HG02973 (cell line): ENCODE results near the gene OR6Y1.

Experiments
- ATAC-seq: cut with Tn5 transposase; IDR thresholded peaks from one replicate; pipeline ENCODE4 v1.9.1; 2021; ENCODE audit warnings: moderate library complexity; ENCODE audit not compliant: unreplicated experiment

OR6Y1 gene, protein sequence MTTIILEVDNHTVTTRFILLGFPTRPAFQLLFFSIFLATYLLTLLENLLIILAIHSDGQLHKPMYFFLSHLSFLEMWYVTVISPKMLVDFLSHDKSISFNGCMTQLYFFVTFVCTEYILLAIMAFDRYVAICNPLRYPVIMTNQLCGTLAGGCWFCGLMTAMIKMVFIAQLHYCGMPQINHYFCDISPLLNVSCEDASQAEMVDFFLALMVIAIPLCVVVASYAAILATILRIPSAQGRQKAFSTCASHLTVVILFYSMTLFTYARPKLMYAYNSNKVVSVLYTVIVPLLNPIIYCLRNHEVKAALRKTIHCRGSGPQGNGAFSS

DNA sequence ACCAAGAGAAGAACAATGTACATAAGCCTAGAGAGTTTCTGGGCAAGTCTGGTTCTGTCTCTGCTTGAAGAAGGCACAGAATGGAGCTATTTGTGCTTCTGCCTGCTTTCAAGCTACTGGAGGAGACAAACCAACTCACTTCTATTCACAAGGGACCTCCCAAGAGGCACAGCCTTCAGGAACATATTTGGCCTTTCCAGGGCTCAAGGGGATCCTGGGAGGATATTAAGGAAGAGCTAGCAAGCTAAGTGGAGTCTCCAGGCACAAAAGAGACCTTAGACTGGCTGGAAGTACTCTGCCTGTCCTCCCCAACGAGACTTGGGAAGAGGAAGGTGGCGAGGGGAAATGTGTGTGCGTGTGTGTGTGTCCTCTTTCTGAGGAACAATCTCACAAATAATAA lies at the start of gene OR6Y1:
Gene OR6Y1, minus strand, starts transcription at position 54 of the 400 bp plus-strand sequence. CDS start 6,300 bp downstream, outside the sequence.
- no peak for ATAC-seq

DNA sequence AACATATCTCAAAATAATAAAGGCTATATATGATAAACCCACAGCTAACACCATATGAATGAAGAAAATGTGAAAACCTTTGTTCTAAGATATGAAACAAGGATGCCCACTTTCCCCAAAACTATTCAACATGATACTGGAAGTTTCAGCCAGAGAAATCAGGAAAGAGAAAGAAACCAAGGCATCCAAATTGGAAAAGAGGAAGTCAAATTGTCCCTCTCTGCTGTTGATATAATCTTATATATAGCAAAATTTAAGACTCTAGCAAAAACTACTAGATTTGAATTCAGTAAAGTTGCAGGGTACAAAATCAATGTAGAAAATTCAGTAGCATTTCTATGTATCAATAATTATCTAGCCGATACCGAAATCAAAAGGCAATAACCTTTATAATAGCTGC lies 46.5 kb upstream of the OR6Y1 start:
- no peak for ATAC-seq

DNA sequence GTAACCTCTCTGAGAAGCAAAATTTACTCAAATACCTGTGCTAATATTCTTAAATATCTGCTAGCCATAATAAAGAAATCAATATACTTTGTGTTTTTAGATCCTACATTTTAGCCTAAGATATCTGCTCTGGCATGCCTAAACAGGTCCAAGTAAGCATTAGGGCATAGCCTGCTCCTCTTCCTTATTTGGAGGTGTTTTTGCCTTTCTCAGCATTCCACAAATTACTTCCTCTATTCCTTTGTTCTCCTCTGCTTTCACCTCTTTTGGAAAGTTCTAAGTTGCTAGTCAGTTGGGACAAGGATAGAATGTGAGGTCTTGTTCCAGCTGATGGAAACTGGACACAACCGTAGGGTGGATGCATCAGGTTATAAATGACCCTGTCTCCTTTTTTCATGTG lies 32.7 kb upstream of the OR6Y1 start:
- ATAC-seq = no peak

DNA sequence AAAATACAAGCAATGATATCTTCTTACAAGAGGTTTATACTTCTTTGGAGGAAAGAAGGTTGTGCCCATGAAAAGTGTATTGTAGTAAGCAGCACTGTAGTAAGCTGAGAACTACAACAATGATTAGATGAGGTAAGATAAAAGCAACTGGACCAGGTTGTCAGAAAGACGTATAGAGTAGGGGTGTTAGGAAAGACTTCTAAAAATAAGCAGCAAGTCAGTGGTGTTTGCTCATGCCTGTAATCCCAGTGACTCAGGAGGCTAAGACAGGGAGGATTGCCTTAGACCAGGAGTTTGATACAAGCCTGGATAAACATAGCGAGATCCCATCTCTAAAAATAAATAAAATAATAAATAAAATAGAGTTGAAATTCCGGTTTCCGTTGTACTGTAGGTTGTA lies 29.8 kb upstream of the OR6Y1 start:
- no peak for ATAC-seq

DNA sequence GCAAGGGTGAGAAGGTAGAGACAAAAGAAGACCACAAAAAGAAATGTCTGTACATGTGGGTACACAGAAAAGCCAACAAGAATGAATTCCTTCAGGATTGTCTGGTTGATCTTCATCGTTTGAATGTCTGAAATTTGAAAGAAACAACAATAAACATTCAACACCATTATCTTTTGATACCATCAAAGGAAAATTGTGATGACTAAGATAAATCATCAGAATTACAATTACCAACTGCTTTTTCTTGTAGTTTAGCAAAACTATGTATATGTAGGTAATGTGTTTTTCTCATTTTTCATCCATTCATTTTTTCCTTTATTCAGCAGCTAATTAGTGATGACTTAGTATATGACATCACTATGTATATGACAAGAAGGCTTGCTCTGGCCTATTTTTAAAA lies 25.5 kb upstream of the OR6Y1 start, which contains the start of gene OR10X1:
Gene OR10X1, minus strand, starts transcription at position 167 of the 400 bp plus-strand sequence. Its CDS starts 0 bp downstream, at position 167.
- no peak for ATAC-seq

DNA sequence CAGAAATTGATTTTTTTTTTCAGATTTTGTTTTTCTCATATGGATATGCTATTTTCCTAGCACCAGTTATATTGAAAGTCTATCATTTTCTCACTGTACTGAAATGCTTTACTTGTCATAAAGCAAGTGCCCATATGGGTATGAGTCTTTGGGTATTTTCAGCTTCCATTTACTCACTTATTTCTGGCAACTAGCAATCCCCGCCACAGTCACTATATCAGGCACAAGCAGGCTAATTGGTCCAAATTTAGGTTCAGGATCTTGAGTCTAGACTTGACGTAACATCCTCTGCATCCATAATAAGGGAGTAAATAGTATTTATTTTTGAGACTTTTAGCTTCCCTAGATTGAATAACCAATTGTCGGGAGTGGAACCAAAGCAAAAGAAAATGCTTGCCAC lies 23.4 kb upstream of the OR6Y1 start:
- ATAC-seq = no peak

DNA sequence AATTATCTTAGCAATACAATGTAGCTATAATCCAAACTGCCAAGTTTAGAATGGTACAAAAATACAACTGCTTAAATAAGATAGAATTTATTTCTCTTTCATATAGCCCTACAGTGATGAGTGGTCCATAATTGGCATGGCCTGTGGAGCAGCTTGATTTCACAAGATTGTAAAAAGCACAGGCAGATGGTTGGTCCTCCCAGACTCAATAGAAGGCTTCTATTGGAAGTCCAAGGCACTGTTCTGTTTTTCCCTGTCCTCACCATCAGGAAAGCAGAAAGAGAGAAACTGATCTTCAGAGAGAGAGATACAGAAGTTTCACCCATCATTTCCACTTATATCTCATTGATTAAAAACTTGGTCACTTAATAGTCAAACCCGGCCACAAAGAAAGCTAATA lies 18.0 kb upstream of the OR6Y1 start:
- ATAC-seq = no peak

DNA sequence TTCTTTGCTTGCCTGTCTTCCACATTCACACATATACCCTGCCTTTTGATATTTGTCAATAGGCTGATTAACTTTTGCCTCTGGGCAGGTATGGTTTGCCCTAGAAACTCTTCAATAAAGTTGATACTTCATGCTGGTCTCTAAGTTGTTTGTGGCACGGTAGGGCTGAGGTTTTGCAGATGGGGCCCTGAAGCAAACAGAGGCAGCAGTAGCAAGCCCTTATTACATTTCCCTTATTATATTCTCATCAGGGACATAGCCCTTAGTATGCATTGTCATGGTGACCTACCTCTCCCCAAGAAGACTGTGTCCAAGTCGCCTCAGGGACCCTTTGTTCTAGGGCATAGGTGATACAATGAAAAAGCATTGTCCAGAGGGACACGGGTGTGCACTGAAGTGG lies 16.3 kb upstream of the OR6Y1 start, which contains the start of gene OR6P1:
Gene OR6P1, minus strand, starts transcription at position 101 of the 400 bp plus-strand sequence. CDS start 6,976 bp downstream, outside the sequence.
- no peak for ATAC-seq

DNA sequence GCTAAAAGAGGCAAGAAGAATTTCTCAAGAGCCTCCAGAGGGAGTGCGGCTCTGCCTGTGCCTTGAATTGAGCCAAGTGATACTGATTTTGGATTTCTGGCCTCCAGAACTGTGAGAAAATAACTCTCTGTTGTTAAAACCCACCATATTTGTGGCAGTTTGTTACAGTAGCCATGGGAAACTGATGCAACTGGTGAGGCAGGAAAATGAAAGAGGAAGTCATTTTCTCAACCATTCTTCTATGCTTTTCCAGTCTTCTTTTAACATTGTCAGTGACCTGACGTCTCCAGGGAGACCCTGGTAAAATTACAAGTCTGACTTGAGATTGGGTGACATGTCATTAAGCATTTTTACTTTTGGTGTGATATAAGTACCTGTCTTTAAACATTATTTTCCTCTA lies 10.4 kb upstream of the OR6Y1 start:
- ATAC-seq = no peak

DNA sequence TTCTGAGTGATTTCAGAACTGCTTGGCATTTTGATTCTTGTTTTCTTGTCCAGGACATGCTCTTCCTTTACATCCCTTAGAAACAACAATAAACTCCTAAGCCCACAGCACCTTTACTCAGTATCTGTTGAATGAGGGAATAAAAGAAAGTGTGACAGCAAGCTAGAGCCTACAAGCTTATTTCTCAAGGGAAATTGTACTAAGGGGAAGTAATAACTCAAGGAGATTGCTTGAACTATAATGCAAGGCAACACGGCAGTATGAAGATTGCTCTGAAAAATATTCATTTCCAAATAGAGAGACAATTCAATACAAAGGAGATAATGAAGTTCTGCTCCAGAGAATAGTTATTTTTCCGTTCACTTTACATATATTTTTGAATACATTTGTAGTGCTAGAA lies 9.6 kb upstream of the OR6Y1 start:
- no peak for ATAC-seq

DNA sequence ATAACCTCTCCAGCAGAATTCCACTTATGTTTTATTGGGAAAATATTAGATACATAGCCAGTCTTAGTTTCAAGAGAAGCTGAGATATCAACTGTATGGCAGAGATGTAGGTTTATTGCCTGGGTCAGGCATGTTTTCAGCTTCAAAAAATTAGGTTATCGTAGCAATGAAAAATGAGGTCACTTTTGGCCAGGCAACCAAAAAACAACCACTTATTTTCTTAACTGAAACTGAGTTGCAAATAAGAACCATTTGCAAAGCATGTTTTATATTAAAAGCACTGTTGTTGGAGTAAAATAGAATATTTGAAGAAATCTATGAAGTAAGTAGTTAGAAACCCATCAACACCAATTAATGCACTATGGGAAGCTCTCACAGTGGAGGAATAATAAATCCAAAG lies 5.5 kb upstream of the OR6Y1 start:
- ATAC-seq = no peak

DNA sequence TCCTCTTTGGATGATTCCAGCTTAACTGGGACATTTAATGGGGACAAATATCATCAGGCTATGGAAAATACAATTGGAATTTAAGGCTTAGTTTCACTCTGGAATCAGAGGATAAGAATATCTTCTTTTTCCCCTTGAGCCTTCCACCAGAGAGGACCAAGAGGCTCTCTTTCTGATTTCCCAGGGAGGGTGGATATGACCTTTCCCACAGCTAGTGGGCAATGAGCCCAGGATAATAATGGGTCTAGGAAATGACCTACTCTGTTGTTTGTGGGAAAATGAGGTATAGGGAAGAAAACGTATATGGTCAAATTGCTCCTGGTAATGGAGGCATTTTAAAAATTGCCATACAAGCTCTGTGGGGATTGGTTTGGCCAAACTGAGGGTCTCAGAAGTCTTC lies 1.9 kb downstream of the OR6Y1 start:
- no peak for ATAC-seq

DNA sequence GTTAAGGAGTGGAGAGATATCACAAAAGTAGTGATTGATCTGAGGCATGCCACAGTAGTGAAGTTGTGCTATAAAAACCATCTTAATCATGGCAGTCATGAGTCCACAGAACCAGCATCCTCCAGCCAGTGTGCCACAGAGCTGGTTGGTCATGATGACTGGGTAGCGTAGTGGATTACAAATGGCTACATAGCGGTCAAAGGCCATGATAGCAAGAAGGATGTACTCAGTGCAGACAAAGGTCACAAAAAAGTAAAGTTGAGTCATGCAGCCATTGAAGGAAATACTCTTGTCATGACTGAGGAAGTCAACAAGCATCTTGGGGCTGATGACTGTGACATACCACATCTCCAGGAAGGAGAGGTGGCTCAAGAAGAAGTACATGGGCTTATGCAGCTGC lies 6.7 kb downstream of the OR6Y1 start:
- no peak for ATAC-seq

DNA sequence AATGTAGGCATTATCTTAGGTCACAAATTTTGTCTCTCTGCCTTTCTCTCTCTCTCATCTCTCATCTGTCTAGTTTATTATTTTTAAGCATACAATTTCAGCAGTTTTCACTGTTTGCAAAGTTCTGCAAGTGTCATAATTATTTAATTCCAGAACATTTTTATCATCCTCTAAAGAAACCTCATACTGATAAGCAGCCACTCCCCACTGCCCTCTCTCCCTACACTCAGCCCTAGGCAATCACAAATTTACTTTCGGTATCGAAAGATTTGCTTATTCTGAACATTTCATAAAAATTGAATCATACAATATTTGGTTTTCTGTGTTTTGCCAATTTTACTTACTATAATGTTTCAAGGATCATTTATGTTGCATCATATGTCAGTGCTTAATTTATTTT lies 16.6 kb downstream of the OR6Y1 start:
- ATAC-seq = no peak

DNA sequence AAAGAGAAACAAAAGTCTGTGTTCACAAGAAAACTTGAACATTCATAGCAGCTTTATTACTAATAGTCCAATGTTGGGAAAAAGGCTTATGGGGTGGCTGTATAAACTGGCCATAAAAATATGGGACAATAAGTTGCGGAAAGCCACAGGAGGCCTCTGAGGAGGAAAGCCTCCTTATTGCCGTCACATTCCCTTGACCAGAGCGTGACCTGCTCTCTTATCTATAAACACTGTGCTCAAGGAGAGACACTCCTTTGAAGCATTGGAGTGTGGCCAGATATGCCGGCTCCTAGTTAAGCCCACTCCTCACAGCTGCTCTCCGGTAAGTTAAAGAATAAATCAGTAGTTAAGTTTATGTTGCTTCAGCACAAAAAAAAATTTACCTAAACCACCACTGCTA lies 19.7 kb downstream of the OR6Y1 start:
- no peak for ATAC-seq

DNA sequence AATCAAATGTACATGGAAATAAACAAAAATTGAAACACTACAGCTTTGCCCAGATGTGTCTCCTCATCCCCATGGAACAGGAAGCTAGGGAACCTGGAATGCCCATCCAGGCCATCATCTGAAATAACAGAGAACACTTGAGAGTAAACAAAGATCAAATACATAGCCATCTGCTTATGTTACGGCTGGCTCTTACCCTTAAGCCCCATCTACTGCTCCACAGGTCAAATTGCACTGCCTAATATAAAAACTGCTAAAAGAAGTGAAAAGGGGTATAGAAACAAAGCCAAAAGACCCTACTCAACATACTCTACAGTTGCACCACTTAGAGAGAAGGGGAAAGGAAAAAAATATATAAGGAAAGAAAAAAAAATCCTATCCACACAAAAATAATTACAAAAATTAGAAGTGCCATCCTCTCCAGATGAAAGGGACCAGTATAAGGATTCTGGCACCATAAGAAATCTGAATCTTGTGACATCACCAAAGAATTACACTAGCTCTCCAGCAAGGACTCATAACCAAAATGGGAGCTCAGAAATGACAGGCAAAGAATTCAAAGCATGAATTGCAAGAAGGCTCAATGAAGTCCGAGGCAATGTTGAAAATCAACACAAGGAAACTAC lies 26.9 kb downstream of the OR6Y1 start:
- ATAC-seq = no peak

DNA sequence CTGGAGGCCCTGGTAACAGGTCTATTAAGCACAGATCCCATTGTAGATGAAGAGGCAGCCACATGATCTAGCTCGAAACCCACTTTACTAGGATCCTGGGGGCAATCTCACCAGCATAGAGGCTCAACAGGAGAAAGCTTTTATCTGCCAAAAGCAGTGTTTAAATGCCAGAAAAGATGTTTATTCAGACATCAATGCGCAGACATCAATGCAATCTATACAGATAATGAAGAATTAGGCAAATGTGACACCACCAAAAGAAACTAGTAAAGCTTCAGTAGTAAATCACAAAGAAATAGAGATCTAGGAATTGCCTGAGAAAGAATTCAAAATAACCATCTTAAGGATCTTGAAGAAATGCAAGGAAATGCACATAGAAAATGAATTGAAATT lies 32.5 kb downstream of the OR6Y1 start:
- ATAC-seq = no peak

DNA sequence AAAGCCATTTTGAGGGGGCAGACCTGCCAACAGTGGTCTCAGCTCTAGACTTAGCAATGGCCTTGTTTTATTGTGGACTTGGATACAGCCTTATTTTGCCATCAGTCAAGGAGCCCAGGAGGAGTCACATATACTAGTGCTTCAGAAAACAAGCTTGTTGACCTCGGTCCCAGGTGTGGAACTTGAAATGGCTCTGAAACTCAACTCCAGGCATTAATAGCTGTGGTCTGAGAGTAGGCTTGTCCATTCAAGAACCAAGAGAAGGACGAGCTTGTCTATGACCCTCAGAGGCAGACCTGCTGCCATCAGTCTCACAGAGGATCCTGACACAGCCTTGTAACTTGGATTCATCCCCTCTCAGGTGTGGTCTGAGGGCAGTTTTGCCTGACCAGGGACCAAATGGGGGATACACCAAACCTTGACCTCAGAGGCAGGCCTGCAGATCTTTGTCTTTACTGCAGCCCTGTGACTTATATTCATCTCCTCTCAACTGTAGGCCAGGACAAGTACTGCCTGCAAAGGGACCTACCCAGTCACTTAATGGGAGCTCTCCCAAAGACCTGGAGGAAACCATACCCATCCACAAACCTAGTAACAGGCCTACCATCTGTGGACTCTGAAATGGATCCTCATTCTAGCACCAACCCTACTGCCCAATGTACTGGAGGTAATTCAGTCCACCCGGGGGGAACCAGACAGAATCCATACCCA lies 33.1 kb downstream of the OR6Y1 start:
- no peak for ATAC-seq

DNA sequence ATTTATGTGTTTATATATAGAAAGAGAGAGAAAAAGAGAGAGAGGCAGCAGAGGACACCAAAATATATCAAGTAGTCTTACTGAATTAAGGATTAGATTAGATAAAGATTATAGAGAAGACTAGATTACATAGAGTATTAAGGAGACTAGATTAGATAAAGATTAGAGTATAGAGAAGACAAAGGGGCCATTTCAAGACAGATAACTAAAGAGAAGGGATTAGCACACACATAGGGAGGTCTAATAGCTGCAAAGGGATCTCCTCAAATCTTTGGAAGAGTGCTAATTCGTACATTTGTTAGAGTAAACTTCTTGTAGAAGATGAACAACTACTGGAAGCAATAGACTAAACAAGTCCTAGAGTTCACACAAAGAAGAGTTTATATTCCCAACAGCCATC lies 34.2 kb downstream of the OR6Y1 start:
- ATAC-seq = no peak

DNA sequence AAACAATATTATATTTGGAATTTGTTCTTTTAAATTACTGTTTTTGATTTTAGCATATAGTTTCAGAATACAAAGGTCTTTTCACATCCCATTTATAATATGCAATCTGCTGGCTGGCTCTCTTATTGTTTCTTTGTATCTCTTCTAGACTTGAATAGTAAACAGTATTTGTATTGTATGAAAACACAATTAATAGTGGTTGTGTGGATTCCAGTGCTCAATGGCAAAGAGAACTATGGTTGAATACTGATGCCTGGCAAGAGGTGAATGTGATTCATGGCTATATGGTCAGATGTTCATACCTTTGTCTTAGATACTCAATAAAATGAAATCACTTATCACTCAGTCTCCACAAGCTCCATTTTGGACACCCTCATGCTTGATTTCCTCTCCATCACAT lies 37.2 kb downstream of the OR6Y1 start:
- ATAC-seq = no peak

DNA sequence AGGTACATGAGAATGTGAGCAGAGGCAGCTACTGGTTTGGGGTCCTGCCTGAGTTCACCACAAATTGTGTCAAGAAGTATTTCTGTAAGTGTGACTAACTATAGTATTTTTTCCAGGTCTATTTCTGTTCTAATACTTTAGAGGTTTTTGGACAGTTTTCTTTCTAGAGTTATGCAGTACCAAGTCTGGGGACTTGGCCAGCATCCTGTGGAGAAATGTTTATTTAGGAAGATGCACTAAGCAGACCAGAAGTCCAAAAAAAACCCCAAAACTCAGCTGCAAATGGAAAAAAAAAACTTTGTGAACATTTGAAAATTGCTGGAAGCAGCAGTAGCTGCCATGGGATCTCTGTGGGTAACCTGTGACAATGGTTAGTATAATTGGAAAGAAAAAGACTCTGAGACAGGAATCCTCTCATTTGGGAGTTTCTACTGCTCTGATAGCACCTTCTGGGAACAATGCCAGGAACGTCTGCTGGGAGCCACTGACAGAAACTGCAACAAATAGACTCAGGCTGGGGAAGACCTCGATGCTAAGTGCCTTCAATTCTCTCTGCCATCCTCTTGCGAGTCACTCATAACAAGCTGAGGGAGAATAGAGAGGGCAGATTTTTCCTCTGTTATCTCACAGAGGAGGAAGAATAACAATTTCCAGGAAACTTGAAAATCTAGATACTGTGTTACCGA lies 44.6 kb downstream of the OR6Y1 start:
- ATAC-seq = no peak
